ENCODE data around the gene TBCB. TPM values are rescaled to one million over a fixed set of nuclear protein-coding genes. Genes with fewer than 3 reads are reported as not detected.

TBCB gene
- total and polyA plus RNA-seq, 7 experiments from 2014 or later: 72.8 to 174 (median 125) TPM

DNA sequence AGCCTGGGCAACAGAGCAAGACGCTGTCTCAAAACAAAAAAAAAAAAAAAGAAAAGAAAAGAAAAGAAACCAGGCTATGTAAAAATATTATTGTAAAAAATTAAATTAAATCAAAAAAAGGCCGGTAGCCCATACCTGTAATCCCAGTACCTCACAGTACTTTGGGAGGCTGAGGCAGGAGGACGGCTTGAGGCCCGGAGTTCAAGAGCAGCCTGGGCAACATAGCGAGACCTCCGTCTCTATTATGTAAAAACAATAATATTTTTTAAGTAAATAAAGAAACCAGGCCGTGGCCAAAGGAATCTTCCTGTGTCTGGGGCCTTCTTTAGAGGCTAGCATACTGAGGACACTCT lies 23.8 kb downstream of the TBCB start:
- Mint-ChIP-seq H3K4me1 (peaks cover 10 to 25% (median 15%) of the 10 kb centered on the region in 7 donors), H3K4me3 (peak overlapping the region; percentile 91 to 98 (median 95)), H3K27ac (peak overlapping the region; percentile 85 to 97 (median 91)), H3K27me3 (no peaks in the 10 kb centered on the region), H3K36me3 (peaks cover 0 to 20% (median 9%) of the 10 kb centered on the region in 5 donors), H3K9me3 (peaks cover 0 to 2% (median 0%) of the 10 kb centered on the region in 11 donors)
- ATAC-seq: no peak
- intact Hi-C loops (cut with micrococcal nuclease): loop anchor here (1.0 kb wide), 3 partner anchors 11 to 75 kb away; partner anchors contain the start of gene ZNF565 (in 1 of the 2)
- H3K9me3 ChIP-seq (ENCODE audit: control insufficient read depth in 2 of 3, low read length in 3 of 3): no peaks in the 10 kb centered on the region
- H3K4me1 ChIP-seq (ENCODE audit: control insufficient read depth in 2 of 2, insufficient read depth in 2 of 2, low read length in 2 of 2): peaks cover 6 to 9% of the 10 kb centered on the region in 2 donors
- ChIA-PET POLR2A (interaction anchor here (0.6 to 4.3 kb wide), 9 partner anchors 11 to 1231 kb away, joined by 3 to 26 read pairs (median 4); partner anchors contain the start of genes POLR2I, TBCB, THAP8 and ZNF146), CTCF (interaction anchor here (1.5 to 1.7 kb wide), 2 partner anchors 11 kb away, joined by 4 to 8 read pairs; no protein-coding TSS in a partner anchor)
- DNase-seq: no peak
- peak overlapping the region; percentile 99 for H3K4me3 ChIP-seq (ENCODE audit: low read length)
- H3K27ac ChIP-seq (ENCODE audit: low read depth, low read length): peak overlapping the region; percentile 87
- H3K27me3 ChIP-seq (ENCODE audit: control insufficient read depth in 2 of 2, insufficient read depth in 2 of 2, low read length in 2 of 2): no peaks in the 10 kb centered on the region
- peaks cover 0 to 25% (median 6%) of the 10 kb centered on the region in 3 experiments for H3K36me3 ChIP-seq (ENCODE audit: control insufficient read depth in 2 of 3, insufficient read depth in 3 of 3, low read length in 3 of 3)

DNA sequence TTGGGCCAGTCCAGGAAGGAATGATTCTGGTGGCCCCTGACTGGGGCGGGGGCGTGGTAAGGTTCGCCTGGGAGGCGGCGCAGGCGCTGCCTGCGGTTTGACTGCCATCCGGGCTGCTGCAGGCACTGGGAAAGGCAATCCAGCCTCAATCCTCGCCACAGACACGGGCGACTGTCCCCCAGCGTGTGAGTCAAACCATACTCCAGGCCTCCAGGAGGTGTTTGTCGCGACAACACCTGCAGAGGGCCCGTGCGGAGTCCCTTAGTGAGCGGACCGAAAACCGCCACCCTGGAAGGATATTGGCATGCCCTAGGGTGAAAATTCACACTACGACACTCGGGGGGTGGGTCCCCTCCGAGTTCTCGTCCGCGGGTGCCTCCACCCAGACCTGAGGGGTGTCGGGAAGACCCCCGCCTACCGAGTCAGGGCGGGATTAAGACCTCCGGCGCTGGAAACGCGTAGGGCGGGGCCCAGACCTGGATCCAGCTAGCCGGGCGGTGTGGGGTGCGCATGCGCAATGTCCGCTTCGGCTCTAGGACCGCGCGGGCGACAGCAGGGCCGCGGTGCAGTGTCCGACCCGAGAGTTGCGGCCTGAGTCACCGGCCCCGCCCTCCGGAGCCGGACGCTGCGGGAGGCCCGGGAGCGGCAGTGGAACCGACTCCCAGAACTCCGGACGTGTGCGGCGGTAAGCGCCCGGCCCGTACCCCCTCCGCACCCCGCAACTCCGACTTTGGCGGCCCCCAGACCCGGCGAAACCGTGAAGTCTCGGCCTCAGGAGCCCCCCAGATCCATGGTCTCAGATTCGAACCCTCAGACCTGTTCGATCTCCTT lies 24.4 kb downstream of the TBCB start, which contains the start of gene CAPNS1:
Gene CAPNS1, plus strand, starts transcription at position 594 of the 831 bp plus-strand sequence. CDS start 946 bp downstream, outside the sequence.
- H3K4me3 Mint-ChIP-seq: peak within 1 kb of the TSS; percentile 91 to 98 (median 95)
- H3K27me3 Mint-ChIP-seq: no peaks in the 10 kb centered on the region
- H3K4me1 Mint-ChIP-seq: peaks cover 10 to 25% (median 15%) of the 10 kb centered on the region in 7 donors
- H3K9me3 ChIP-seq (ENCODE audit: control insufficient read depth in 2 of 3, low read length in 3 of 3): no peaks in the 10 kb centered on the region
- DNase-seq (peak; percentile 82 to 95 (median 86)), ATAC-seq (peak; percentile 83)
- no peaks in the 10 kb centered on the region for H3K27me3 ChIP-seq (ENCODE audit: control insufficient read depth in 2 of 2, insufficient read depth in 2 of 2, low read length in 2 of 2)
- CTCF ChIA-PET: interaction anchor here (1.5 kb wide), 1 partner anchor 12 kb away, joined by 4 read pairs; no protein-coding TSS in a partner anchor
- peak within 1 kb of the TSS; percentile 87 for H3K27ac ChIP-seq (ENCODE audit: low read depth, low read length)
- peak within 1 kb of the TSS; percentile 99 for H3K4me3 ChIP-seq (ENCODE audit: low read length)
- peaks cover 0 to 28% (median 6%) of the 10 kb centered on the region in 3 experiments for H3K36me3 ChIP-seq (ENCODE audit: control insufficient read depth in 2 of 3, insufficient read depth in 3 of 3, low read length in 3 of 3)
- peaks cover 0 to 2% (median 0%) of the 10 kb centered on the region in 11 donors for H3K9me3 Mint-ChIP-seq
- H3K27ac Mint-ChIP-seq: peak within 1 kb of the TSS; percentile 85 to 97 (median 91)
- H3K4me1 ChIP-seq (ENCODE audit: control insufficient read depth in 2 of 2, insufficient read depth in 2 of 2, low read length in 2 of 2): peaks cover 6 to 9% of the 10 kb centered on the region in 2 donors
- peaks cover 0 to 23% (median 12%) of the 10 kb centered on the region in 5 donors for H3K36me3 Mint-ChIP-seq
- POLR2A ChIA-PET: interaction anchor here (0.6 to 4.3 kb wide), 9 partner anchors 9 to 1231 kb away, joined by 3 to 26 read pairs (median 4); partner anchors contain the start of genes POLR2I, TBCB, THAP8 and ZNF146
- intact Hi-C loops (cut with micrococcal nuclease): loop anchor here (1.0 to 5.0 kb wide), 7 partner anchors 11 to 713 kb away; partner anchors contain the start of genes ZNF345 (in 2 of the 2), ZNF565 (in 2 of the 2) and ZNF850 (in 2 of the 2)

DNA sequence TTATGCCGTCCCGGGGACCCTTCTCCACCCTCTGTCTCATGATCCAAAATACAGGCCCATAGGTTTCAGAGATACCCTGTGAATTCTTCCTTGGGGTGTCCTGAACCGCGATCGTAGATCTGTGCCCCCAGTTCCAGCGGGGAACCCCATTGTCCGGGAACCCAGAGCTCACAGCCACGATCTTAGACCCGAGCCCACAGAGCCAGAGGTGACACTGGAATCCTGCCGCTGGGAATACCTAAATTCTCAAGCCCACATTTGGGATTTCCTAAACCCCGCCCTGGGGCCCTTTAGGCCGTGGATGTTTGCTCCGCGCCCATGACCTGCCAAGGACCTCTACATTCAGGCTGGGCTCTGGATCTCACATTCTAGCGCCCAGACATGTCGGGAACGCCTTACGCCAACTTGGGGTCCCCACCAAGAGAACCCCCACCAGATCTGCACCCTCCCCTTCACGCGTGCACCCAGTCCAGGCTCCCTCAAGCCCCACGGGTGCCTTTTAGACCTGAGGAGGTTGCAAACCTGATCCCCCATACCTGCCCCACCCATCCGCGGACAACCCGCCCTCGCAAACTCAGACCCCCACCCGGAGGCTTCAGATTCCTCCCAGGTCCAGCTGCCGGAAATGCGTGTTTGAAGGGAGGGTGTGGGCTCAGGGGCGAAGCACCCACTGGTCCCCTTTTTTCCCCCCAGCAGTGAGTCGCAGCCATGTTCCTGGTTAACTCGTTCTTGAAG lies 25.2 kb downstream of the TBCB start:
- peak in 4 of 9 donors; percentile 23 to 63 (median 43) for DNase-seq
- CTCF ChIA-PET: interaction anchor here (1.5 kb wide), 1 partner anchor 13 kb away, joined by 4 read pairs; no protein-coding TSS in a partner anchor
- Histone ChIP-seq H3K9me3 (ENCODE audit: control insufficient read depth in 2 of 3, low read length in 3 of 3) (no peaks in the 10 kb centered on the region), H3K4me3 (ENCODE audit: low read length) (peak overlapping the region; percentile 99), H3K4me1 (ENCODE audit: control insufficient read depth in 2 of 2, insufficient read depth in 2 of 2, low read length in 2 of 2) (peaks cover 6 to 9% of the 10 kb centered on the region in 2 donors), H3K27me3 (ENCODE audit: control insufficient read depth in 2 of 2, insufficient read depth in 2 of 2, low read length in 2 of 2) (no peaks in the 10 kb centered on the region), H3K36me3 (ENCODE audit: control insufficient read depth in 2 of 3, insufficient read depth in 3 of 3, low read length in 3 of 3) (peaks cover 4 to 35% (median 7%) of the 10 kb centered on the region in 3 experiments), H3K27ac (ENCODE audit: low read depth, low read length) (peak overlapping the region; percentile 87)
- H3K27ac Mint-ChIP-seq: peak overlapping the region; percentile 85 to 97 (median 91)
- H3K9me3 Mint-ChIP-seq: peaks cover 0 to 2% (median 0%) of the 10 kb centered on the region in 11 donors
- POLR2A ChIA-PET: interaction anchor here (1.0 to 4.3 kb wide), 8 partner anchors 10 to 1230 kb away, joined by 3 to 26 read pairs (median 4); partner anchors contain the start of genes POLR2I, TBCB, ZNF146 and ZNF527
- peaks cover 10 to 25% (median 15%) of the 10 kb centered on the region in 7 donors for H3K4me1 Mint-ChIP-seq
- H3K27me3 Mint-ChIP-seq: no peaks in the 10 kb centered on the region
- peak; percentile 21 for ATAC-seq
- peak overlapping the region; percentile 91 to 98 (median 95) for H3K4me3 Mint-ChIP-seq
- intact Hi-C loops (cut with micrococcal nuclease): loop anchor here (1.0 to 5.0 kb wide), 10 partner anchors 12 to 712 kb away; partner anchors contain the start of genes TBCB (in 2 of the 2), THAP8 (in 2 of the 2), WDR62 (in 2 of the 2) and ZNF345 (in 2 of the 2)
- H3K36me3 Mint-ChIP-seq: peaks cover 0 to 26% (median 13%) of the 10 kb centered on the region in 5 donors

DNA sequence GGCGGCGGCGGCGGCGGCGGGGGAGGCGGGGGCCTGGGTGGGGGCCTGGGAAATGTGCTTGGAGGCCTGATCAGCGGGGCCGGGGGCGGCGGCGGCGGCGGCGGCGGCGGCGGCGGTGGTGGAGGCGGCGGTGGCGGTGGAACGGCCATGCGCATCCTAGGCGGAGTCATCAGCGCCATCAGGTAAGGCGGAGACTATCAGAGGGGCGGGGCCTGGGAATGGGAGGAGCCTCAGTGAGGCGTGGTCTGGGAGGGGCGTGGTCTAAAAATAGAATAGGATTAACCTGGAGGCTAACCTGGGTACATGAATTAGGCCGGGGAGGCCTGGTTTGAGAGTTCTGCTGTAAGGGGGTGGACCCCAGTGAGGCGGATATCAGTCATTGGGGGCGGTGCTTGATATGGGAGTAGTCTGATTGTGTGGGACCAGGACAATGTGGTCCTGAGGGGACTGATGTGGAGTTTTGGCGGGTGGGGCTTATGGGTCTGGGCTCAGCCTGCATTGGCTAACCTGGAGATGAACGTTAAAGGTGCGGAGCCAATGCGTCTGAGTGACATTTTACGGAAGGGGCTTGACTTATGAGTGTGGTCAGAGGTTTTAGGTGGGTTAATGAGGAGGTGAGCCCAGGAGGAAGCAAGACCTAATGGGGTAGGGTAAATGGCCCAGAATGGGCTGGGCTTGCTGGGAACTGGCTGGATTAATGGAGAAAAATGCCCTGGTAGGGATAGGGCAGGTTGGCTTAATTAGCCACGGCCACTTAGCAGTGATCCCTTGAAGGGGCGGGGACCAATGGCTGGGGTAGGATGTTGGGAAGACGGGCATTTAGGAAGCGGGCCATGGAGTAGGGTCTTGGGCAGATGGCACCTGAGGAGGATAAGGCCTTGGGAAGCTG lies 26.0 kb downstream of the TBCB start:
- ATAC-seq (peak; percentile 90), DNase-seq (peak; percentile 84 to 94 (median 89))
- ChIA-PET POLR2A (interaction anchor here (1.2 to 4.3 kb wide), 4 partner anchors 10 to 26 kb away, joined by 6 to 26 read pairs (median 12); partner anchors contain the start of genes POLR2I and TBCB), CTCF (no interaction called here)
- Mint-ChIP-seq H3K27me3 (no peaks in the 10 kb centered on the region), H3K4me1 (peaks cover 11 to 25% (median 15%) of the 10 kb centered on the region in 7 donors), H3K9me3 (peaks cover 0 to 2% (median 0%) of the 10 kb centered on the region in 11 donors), H3K36me3 (peaks cover 0 to 27% (median 14%) of the 10 kb centered on the region in 5 donors), H3K4me3 (peak overlapping the region; percentile 91 to 98 (median 95)), H3K27ac (peak overlapping the region; percentile 85 to 98 (median 91))
- Histone ChIP-seq H3K36me3 (ENCODE audit: control insufficient read depth in 2 of 3, insufficient read depth in 3 of 3, low read length in 3 of 3) (peaks cover 10 to 44% (median 12%) of the 10 kb centered on the region in 3 experiments), H3K4me1 (ENCODE audit: control insufficient read depth in 2 of 2, insufficient read depth in 2 of 2, low read length in 2 of 2) (peaks cover 6 to 9% of the 10 kb centered on the region in 2 donors), H3K9me3 (ENCODE audit: control insufficient read depth in 2 of 3, low read length in 3 of 3) (no peaks in the 10 kb centered on the region), H3K4me3 (ENCODE audit: low read length) (peak overlapping the region; percentile 99), H3K27me3 (ENCODE audit: control insufficient read depth in 2 of 2, insufficient read depth in 2 of 2, low read length in 2 of 2) (no peaks in the 10 kb centered on the region), H3K27ac (ENCODE audit: low read depth, low read length) (peak overlapping the region; percentile 87)
- intact Hi-C loops (cut with micrococcal nuclease): loop anchor here (1.0 to 5.0 kb wide), 8 partner anchors 26 to 711 kb away; partner anchors contain the start of genes TBCB (in 2 of the 2), THAP8 (in 2 of the 2), WDR62 (in 2 of the 2) and ZNF345 (in 2 of the 2)

DNA sequence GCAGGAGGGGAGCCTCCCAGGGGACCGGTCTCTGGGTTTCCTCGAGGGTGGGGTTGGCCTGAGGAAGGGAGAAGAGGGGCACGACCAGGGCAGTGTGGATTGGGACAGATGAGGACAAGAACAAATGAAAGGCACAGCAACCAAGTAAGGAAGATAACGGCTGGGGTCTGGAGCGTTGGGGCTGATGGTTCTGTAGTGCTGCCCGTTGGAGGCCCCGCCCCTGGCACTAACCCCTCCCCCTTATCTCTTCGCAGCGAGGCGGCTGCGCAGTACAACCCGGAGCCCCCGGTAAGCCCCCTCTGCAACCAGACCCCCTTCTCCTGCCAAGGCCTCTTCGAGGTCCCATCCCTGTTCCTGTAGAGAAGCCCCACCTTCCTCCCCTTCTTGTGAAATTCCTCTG lies 26.8 kb downstream of the TBCB start:
- H3K9me3 Mint-ChIP-seq: peaks cover 0 to 2% (median 0%) of the 10 kb centered on the region in 11 donors
- peak overlapping the region in 5 of 9 donors; percentile 51 to 98 (median 78) for H3K27ac Mint-ChIP-seq
- H3K4me3 ChIP-seq (ENCODE audit: low read length): no peak overlapping the region
- CTCF ChIA-PET: interaction anchor here (1.2 kb wide), 1 partner anchor 14 kb away, joined by 3 read pairs; no protein-coding TSS in a partner anchor
- H3K27me3 ChIP-seq (ENCODE audit: control insufficient read depth in 2 of 2, insufficient read depth in 2 of 2, low read length in 2 of 2): no peaks in the 10 kb centered on the region
- no peaks in the 10 kb centered on the region for H3K9me3 ChIP-seq (ENCODE audit: control insufficient read depth in 2 of 3, low read length in 3 of 3)
- peaks cover 11 to 19% (median 15%) of the 10 kb centered on the region in 7 donors for H3K4me1 Mint-ChIP-seq
- no peaks in the 10 kb centered on the region for H3K27me3 Mint-ChIP-seq
- peaks cover 2 to 34% (median 16%) of the 10 kb centered on the region in 5 donors for H3K36me3 Mint-ChIP-seq
- H3K4me1 ChIP-seq (ENCODE audit: control insufficient read depth in 2 of 2, insufficient read depth in 2 of 2, low read length in 2 of 2): peaks cover 6 to 9% of the 10 kb centered on the region in 2 donors
- DNase-seq (no peak), ATAC-seq (no peak)
- peak overlapping the region in 5 of 10 donors; percentile 10 to 91 (median 33) for H3K4me3 Mint-ChIP-seq
- intact Hi-C loops (cut with micrococcal nuclease): loop anchor here (5.0 kb wide), 2 partner anchors 630 to 710 kb away; partner anchors contain the start of genes ZNF345 (in 1 of the 2) and ZNF850 (in 1 of the 2)
- POLR2A ChIA-PET: interaction anchor here (1.2 kb wide), 1 partner anchor 27 kb away, joined by 7 read pairs; the partner anchor contains the start of genes POLR2I and TBCB
- peaks cover 10 to 51% (median 12%) of the 10 kb centered on the region in 3 experiments for H3K36me3 ChIP-seq (ENCODE audit: control insufficient read depth in 2 of 3, insufficient read depth in 3 of 3, low read length in 3 of 3)
- H3K27ac ChIP-seq (ENCODE audit: low read depth, low read length): no peak overlapping the region

Measured in naive thymus-derived CD4-positive, alpha-beta T cell (primary cell).